Ishikawa (cell line): ENCODE measurements around the gene DACT1.

Source experiments
- CEBPB ChIP-seq: IDR thresholded peaks from 2 replicates; pipeline ENCODE4 v1.6.1; 2012
- CREB1 ChIP-seq: IDR thresholded peaks from 2 replicates; pipeline ENCODE4 v1.6.1; 2012; ENCODE audit warnings: low read depth
- EGR1 ChIP-seq: IDR thresholded peaks from 2 replicates; pipeline ENCODE4 v1.6.1; 2012
- EP300 ChIP-seq: IDR thresholded peaks from 2 replicates; pipeline ENCODE4 v1.6.1; 2012; ENCODE audit warnings: borderline replicate concordance
- FOXM1 ChIP-seq: IDR thresholded peaks from 2 replicates; pipeline ENCODE4 v1.6.1; 2012; ENCODE audit warnings: low read depth, borderline replicate concordance
- MAX ChIP-seq: IDR thresholded peaks from 2 replicates; pipeline ENCODE4 v1.6.1; 2012
- NFIC ChIP-seq: IDR thresholded peaks from 2 replicates; pipeline ENCODE4 v1.6.1; 2012
- RAD21 ChIP-seq: IDR thresholded peaks from 2 replicates; pipeline ENCODE4 v1.6.1; 2012; ENCODE audit warnings: low read depth
- REST ChIP-seq: IDR thresholded peaks from 2 replicates; pipeline ENCODE4 v1.6.1; 2012; ENCODE audit warnings: low read depth, mild to moderate bottlenecking
- TAF1 ChIP-seq: IDR thresholded peaks from 2 replicates; pipeline ENCODE4 v1.6.1; 2012; ENCODE audit warnings: low read depth, mild to moderate bottlenecking
- TCF12 ChIP-seq: IDR thresholded peaks from 2 replicates; pipeline ENCODE4 v1.6.1; 2012; ENCODE audit warnings: low read depth
- TEAD4 ChIP-seq: IDR thresholded peaks from 2 replicates; pipeline ENCODE4 v1.6.1; 2012
- YY1 ChIP-seq: IDR thresholded peaks from 2 replicates; pipeline ENCODE4 v1.6.1; 2012; ENCODE audit warnings: low read depth
- ZBTB7A ChIP-seq: IDR thresholded peaks from 2 replicates; pipeline ENCODE4 v1.6.1; 2012; ENCODE audit warnings: low read depth
- TF ChIP-seq, protein P1 (sequence below): IDR thresholded peaks from 2 replicates; pipeline ENCODE4 v1.6.1; 2012

The DACT1 gene

GRCh38 chr14:58629281-58629680, 8.5 kb upstream of the DACT1 start:
- no peak for TF ChIP-seq EGR1
- TF ChIP-seq MAX, result no peak
- TF ChIP-seq NFIC, result no peak
- TF ChIP-seq REST, result no peak
- TF ChIP-seq ZBTB7A, result no peak
- TF ChIP-seq FOXM1, result no peak
- no peak for TF ChIP-seq TAF1
- TF ChIP-seq CREB1, result no peak
- no peak for TF ChIP-seq TEAD4
- TF ChIP-seq, protein P1, sequence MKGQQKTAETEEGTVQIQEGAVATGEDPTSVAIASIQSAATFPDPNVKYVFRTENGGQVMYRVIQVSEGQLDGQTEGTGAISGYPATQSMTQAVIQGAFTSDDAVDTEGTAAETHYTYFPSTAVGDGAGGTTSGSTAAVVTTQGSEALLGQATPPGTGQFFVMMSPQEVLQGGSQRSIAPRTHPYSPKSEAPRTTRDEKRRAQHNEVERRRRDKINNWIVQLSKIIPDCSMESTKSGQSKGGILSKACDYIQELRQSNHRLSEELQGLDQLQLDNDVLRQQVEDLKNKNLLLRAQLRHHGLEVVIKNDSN, result no peak
- TF ChIP-seq EP300, result no peak
- TF ChIP-seq RAD21, result no peak
- TF ChIP-seq YY1, result no peak
- no peak for TF ChIP-seq CEBPB
- TF ChIP-seq TCF12, result no peak

DNA sequence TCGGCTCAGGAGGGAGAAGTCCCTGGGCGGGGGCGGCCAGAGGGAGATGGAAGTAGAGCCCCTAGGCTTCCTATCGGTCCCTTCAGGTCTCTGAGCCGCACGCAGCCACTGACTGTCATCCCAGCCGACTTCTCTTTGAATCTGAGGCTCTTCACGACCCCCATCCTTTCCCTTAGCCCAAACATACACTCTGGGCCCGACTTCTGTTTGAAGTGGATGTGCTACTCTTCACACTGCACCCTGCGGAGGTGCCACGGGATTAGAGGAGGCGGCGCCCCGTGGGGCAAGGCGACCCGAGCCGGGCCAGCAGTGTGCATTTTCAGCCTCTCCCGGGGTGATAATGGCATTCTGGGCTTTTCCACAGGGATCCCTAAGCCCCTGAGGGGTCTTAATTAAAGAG, 6.0 kb upstream of the DACT1 start:
- TF ChIP-seq EP300, result no peak
- no peak for TF ChIP-seq MAX
- no peak for TF ChIP-seq CEBPB
- TF ChIP-seq TAF1, result no peak
- TF ChIP-seq TEAD4, result no peak
- TF ChIP-seq FOXM1, result no peak
- TF ChIP-seq NFIC, result no peak
- no peak for TF ChIP-seq RAD21
- no peak for TF ChIP-seq REST
- TF ChIP-seq, protein P1, result no peak

DNA sequence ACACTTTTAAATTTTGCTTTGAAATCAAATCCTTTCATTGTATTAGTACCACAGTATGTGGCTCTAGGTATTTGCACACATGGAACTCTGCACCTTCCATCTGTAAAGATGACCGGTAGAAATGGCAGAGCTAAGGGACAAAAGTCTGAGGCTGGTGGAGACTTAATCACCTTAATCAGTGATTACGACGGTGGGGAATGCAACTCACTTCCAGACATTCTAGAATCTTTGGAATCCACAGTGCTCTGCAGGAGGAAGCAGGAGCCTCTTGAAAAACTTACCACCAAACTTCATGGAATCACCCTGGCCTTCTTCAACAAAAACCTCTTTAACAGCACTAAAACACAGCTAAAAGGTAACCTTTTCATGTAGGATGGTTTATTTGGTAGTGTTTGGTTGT, 3.9 kb upstream of the DACT1 start:
- TF ChIP-seq TCF12 (no peak), EGR1 (no peak), RAD21 (no peak), CEBPB (no peak), TAF1 (no peak), EP300 (no peak), MAX (no peak), ZBTB7A (no peak), YY1 (no peak), FOXM1 (no peak), NFIC (no peak), CREB1 (no peak), REST (no peak), TEAD4 (no peak)
- TF ChIP-seq, protein P1, result no peak

DNA sequence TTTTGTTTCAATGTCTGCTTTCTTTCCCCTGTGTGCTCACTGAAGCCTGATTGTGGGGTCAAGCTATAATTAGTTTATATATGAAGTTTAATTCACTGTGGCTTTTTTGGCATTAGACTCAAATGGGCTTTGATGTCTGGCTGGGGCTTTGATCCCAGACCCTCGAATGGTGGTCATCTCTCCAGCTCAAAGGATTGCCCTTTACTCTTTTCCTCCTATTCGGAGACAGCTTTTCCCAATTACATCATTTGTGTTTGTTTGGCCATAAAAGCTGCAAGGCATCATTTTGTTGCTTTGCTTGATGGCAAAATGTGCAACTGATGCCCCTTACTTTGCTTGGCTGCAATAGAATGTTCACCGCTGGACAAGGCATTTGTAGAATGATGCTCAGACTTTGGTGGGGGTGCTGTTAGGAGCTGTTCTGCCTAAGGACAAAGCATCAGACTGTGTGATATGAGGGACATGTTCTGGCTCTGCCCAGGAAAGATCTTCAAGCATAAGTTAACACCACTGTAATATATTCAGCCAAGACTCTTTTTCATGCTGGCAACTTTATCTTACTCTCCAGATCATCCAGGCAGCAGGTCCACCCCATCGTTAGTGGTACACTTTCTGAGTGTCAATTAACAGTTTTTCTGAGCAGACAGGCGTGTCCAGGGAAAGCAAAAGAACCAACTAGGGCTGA, 3.2 kb upstream of the DACT1 start:
- TF ChIP-seq EGR1 (no peak), ZBTB7A (no peak), CEBPB (no peak)
